Measurements from ENCODE around the gene SLAMF1.
A peak's percentile ranks its signal among the peaks of the same experiment; 100 is the strongest.

- TF ChIP-seq CTCF (IDR thresholded peaks at IDR 0.05): no peak
- peak; percentile 41 for TF ChIP-seq POLR2A (IDR thresholded peaks at IDR 0.05)
Observed at GRCh38 chr1:160579216-160579701, 67.6 kb downstream of the SLAMF1 start, which contains the start of gene CD84.

Measured in right lobe of liver (tissue), 4 donors.